Parathyroid adenoma (tissue), 2 donors: ENCODE results near the gene PRSS27.

Source experiments
- H2AFZ ChIP-seq: fragments of 300-600 bp; sonication (generic); one replicate; pipeline ENCODE4 v1.7.0; 2017; ENCODE audit warnings: antibody characterized with exemption, mild to moderate bottlenecking
- H3K27ac ChIP-seq: fragments of 300-600 bp; sonication (generic); one replicate; pipeline ENCODE4 v1.7.0; 2017
- H3K27me3 ChIP-seq: fragments of 300-600 bp; sonication (generic); one replicate; pipeline ENCODE4 v1.7.0; 2017; ENCODE audit warnings: low read length; ENCODE audit not compliant: control insufficient read depth, insufficient read depth
- H3K36me3 ChIP-seq: fragments of 300-600 bp; sonication (generic); one replicate; pipeline ENCODE4 v1.7.0; 2017; ENCODE audit warnings: low read length; ENCODE audit not compliant: control insufficient read depth, insufficient read depth
- H3K4me1 ChIP-seq: fragments of 300-600 bp; sonication (generic); one replicate; pipeline ENCODE4 v1.7.0; 2017; ENCODE audit warnings: control low read depth
- H3K4me2 ChIP-seq: fragments of 300-600 bp; sonication (generic); one replicate; pipeline ENCODE4 v1.7.0; 2017; ENCODE audit warnings: low read length
- H3K4me3 ChIP-seq: fragments of 300-600 bp; sonication (generic); one replicate; pipeline ENCODE4 v1.7.0; 2017; ENCODE audit warnings: low read depth, low read length
- H3K79me2 ChIP-seq: fragments of 300-600 bp; sonication (generic); one replicate; pipeline ENCODE4 v1.7.0; 2017; ENCODE audit warnings: control low read depth
- H3K9ac ChIP-seq: fragments of 300-600 bp; sonication (generic); one replicate; pipeline ENCODE4 v1.7.0; 2017; ENCODE audit warnings: mild to moderate bottlenecking
- H3K9me3 ChIP-seq: fragments of 300-600 bp; sonication (generic); one replicate; pipeline ENCODE4 v1.7.0; 2017; ENCODE audit warnings: low read length; ENCODE audit not compliant: control insufficient read depth
- CTCF ChIP-seq: fragments of 300-600 bp; sonication (generic); IDR thresholded peaks from one replicate; pipeline ENCODE4 v1.7.0; 2017; ENCODE audit warnings: antibody characterized with exemption, mild to moderate bottlenecking
- donor health status: primary hyperparathyroidism.

The PRSS27 gene

DNA sequence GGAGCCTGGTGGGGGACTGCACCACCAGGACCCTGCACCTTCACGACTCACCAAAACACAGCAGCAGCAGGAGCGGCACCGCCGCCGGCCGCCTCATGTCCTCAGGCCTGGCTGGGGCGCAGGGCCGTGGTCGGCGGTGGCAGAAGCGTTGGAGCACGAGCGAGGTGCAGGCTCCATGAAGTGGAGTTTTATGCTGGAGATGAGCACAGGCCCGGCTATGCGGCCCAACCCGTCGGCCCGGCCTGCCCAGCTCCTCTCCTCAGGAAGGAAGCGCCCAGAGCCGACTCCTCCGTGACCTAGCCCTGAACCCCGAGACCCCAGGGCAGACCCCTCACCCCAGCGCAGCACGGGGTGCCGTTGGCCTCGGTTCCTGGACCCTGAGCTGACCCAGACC is at the start of gene PRSS27:
Gene PRSS27, minus strand, starts transcription at position 161 of the 394 bp plus-strand sequence. Its CDS starts 64 bp downstream, at position 97.
- Histone ChIP-seq H3K36me3 (no peaks in the 10 kb centered on the region), H3K79me2 (no peaks in the 10 kb centered on the region), H3K4me2 (peak within 1 kb of the TSS; percentile 47), H3K9me3 (no peaks in the 10 kb centered on the region), H3K9ac (peak within 1 kb of the TSS; percentile 49), H3K4me1 (peaks cover 8% of the 10 kb centered on the region), H2AFZ (peak within 1 kb of the TSS; percentile 98), H3K27ac (peak within 1 kb of the TSS; percentile 87), H3K4me3 (peak within 1 kb of the TSS; percentile 51), H3K27me3 (no peaks in the 10 kb centered on the region)
- TF ChIP-seq CTCF = no peak

DNA sequence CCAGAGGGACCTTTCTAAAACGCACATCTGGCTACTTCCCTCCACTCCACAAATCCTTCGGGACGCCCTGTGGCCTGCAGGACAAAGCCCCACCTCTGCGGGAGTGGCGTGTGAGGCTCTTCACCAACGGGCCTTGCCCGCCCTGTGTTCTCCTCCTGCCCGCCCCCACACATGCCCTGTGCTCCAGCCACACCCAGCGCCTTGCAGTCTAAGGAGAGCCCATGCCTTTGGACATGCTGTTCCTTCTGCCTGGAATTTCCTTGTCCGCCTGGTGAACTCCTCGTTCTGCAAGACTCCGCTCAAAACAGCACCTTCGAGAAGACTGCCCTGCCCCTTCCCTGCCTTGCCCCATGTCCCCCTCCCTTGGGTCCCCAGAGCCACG is 49.6 kb upstream of the PRSS27 start:
- H3K27ac ChIP-seq = no peak overlapping the region
- H3K9me3 ChIP-seq = no peaks in the 10 kb centered on the region
- H2AFZ ChIP-seq = no peak overlapping the region
- no peak overlapping the region for H3K4me3 ChIP-seq
- TF ChIP-seq CTCF = no peak
- no peak overlapping the region for H3K4me2 ChIP-seq
- H3K9ac ChIP-seq = no peak overlapping the region
- H3K27me3 ChIP-seq = no peaks in the 10 kb centered on the region
- no peaks in the 10 kb centered on the region for H3K4me1 ChIP-seq
- H3K79me2 ChIP-seq = peaks cover 39% of the 10 kb centered on the region
- H3K36me3 ChIP-seq = no peaks in the 10 kb centered on the region

DNA sequence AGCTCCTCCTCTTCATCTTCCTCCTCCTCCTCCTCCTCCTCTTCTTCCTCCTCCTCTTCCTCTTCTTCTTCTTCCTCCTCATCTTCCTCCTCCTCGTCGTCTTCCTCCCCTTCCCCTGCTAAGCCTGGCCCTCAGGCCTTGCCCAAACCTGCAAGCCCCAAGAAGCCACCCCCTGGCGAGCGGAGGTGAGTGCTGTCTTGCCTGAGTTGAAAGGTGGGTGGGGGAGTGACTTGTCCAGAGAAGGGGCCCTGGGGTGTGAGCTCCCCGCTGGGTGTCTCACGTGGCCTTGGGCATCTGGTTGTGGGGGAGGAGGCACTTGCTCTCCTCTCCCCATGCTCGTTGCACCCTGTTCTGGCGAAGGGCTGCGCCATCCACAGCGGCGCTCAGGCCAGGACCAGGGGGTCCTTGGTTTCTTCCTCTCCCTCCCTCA is 49.1 kb upstream of the PRSS27 start:
- no peaks in the 10 kb centered on the region for H3K36me3 ChIP-seq
- no peak for TF ChIP-seq CTCF
- H3K9ac ChIP-seq = no peak overlapping the region
- H3K4me1 ChIP-seq = no peaks in the 10 kb centered on the region
- H3K27me3 ChIP-seq = no peaks in the 10 kb centered on the region
- H3K27ac ChIP-seq = no peak overlapping the region
- no peak overlapping the region for H3K4me2 ChIP-seq
- H2AFZ ChIP-seq = no peak overlapping the region
- no peaks in the 10 kb centered on the region for H3K9me3 ChIP-seq
- no peak overlapping the region for H3K4me3 ChIP-seq
- H3K79me2 ChIP-seq = peaks cover 44% of the 10 kb centered on the region

- Histone ChIP-seq H3K79me2 (peaks cover 49% of the 10 kb centered on the region), H3K4me3 (no peak overlapping the region), H3K4me2 (no peak overlapping the region), H3K9ac (no peak overlapping the region), H3K36me3 (no peaks in the 10 kb centered on the region), H2AFZ (no peak overlapping the region), H3K4me1 (no peaks in the 10 kb centered on the region), H3K27ac (no peak overlapping the region), H3K27me3 (no peaks in the 10 kb centered on the region), H3K9me3 (no peaks in the 10 kb centered on the region)
- no peak for TF ChIP-seq CTCF
These were observed 48.5 kb upstream of the PRSS27 start for GRCh38 chr16:2768403-2769089.

- no peak overlapping the region for H3K4me2 ChIP-seq
- H3K9me3 ChIP-seq = no peaks in the 10 kb centered on the region
- peaks cover 49% of the 10 kb centered on the region for H3K79me2 ChIP-seq
- H2AFZ ChIP-seq = no peak overlapping the region
- no peaks in the 10 kb centered on the region for H3K36me3 ChIP-seq
- H3K4me3 ChIP-seq = no peak overlapping the region
- no peaks in the 10 kb centered on the region for H3K27me3 ChIP-seq
- no peak overlapping the region for H3K27ac ChIP-seq
- no peak for TF ChIP-seq CTCF
- no peaks in the 10 kb centered on the region for H3K4me1 ChIP-seq
- H3K9ac ChIP-seq = no peak overlapping the region
These were observed 47.9 kb upstream of the PRSS27 start for GRCh38 chr16:2767891-2768290.
